ENCODE results near the gene LAIR2.

Gene LAIR2, protein sequence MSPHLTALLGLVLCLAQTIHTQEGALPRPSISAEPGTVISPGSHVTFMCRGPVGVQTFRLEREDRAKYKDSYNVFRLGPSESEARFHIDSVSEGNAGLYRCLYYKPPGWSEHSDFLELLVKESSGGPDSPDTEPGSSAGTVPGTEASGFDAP

DNA sequence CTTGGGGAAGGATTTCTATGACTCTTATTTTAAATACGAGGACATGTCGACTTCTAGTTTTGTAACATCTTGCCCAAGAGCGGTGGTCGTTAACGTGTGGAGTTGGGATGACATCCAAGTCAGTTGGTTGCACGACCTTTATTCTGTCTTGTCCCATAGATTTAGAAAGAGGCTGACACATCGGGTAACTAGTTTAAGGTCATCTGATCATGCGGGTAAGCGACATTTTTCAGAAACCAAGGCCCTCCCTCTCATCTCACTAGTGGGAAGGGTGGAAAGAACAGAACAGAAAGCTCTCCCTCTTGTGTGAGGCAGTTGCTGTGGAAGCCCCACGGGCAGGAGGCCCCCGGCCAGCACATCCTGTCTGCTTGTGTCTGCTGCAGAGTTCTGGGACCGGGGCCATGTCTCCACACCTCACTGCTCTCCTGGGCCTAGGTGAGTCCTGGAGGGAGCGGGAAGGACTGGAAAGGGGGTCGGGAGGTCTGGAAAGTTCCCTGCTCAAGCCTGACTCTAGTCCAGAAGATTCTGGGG, at the start of gene LAIR2:
TSS of gene LAIR2 (plus strand) at position 314 of the 531 bp plus-strand sequence. CDS start at position 402, 88 bp downstream.
- DNase-seq (ENCODE audit: low spot score), result no peak

DNA sequence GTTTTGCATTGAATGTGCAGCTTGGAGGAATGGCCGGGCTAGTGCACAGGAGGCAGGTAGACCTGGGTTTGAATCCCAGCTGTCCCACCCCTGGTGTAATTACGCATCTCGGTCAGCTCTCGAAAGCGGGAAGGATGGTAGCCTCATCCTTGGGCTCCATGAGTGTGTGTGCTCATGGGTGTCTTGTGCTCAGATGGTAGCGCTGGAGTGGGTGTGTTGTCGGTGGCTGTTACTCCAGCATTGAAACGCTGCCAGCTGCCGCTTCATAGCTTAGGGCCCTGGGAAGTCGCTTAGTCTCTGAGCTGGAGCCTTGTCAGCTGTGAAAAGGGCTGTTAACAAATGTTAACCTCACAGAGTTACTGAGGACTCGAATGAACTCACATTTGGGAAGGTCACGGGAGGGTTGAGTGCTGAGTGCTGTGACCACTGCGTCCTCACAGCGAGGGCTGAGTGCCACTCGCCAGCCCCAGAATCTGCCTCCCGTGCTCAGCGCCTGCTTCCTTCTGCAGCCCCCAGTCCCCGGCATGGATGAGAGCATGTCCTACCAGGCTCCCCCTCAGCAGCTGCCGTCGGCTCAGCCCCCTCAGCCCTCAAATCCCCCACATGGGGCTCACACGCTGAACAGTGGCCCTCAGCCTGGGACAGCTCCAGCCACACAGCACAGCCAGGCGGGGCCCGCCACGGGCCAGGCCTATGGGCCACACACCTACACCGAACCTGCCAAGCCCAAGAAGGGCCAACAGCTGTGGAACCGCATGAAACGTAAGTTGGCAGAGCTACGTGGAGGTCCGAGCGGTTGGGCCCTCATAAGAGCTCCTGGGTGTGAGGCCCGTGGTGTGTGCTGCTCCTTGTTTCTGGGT, 48.5 kb upstream of the LAIR2 start:
- no peak for DNase-seq (ENCODE audit: low spot score)

DNA sequence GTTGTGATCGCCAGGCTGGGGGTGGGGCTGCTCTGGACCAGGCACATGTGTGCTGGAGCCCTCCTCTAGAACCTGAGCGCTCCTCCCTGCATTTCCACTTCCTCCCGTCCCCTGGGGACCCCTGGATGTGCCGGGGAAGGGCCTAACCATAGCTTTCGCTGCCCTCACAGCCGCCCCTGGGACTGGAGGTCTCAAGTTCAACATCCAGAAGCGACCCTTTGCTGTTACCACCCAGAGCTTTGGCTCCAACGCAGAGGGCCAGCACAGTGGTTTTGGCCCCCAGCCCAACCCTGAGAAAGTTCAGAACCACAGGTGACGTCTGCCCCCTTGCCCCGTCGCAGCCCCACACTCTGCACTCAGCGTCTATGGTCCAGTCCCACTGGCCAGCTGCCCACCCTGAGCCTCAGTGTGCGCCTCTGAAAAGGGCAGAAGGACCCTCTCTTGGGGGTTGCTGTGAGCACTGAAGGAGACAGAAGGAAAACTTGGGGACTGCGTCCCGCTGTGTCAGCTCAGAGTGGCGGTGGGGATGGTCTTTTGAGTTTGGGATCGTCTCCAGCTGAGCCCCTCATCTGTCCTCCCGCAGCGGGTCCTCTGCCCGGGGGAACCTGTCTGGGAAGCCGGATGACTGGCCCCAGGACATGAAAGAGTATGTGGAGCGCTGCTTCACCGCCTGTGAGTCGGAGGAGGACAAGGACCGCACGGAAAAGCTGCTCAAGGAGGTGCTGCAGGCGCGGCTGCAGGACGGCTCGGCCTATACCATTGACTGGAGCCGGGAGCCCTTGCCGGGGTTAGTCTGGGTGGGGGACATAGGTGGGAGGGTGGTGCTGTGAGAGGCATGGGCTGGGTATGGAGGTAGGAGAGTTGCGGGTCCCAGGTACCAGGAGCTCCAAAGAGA, 47.6 kb upstream of the LAIR2 start:
- no peak for DNase-seq (ENCODE audit: low spot score)

DNA sequence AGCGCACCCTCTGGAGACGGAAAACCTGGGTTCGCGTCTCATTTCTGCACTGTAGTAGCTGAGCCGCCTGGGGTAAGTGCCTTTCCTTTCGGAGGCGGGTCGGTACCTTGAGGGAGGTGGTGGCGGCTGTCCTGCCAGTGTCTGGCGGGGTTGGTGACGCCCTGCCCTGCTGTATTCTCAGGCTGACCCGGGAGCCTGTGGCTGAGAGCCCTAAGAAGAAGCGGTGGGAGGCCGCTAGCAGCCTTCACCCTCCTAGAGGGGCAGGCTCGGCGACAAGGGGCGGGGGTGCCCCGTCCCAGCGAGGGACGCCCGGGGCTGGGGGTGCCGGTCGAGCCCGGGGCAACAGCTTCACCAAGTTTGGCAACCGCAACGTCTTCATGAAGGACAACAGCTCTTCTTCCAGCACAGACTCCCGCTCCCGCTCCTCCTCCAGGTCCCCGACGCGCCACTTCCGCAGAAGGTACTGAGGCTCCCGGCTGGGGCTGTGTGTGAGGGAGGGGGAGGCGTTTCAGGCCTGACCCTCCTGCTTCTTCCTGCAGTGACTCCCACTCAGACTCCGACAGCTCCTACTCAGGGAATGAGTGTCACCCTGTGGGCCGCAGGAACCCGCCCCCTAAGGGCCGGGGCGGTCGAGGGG, 46.7 kb upstream of the LAIR2 start:
- DNase-seq (ENCODE audit: low spot score), result no peak

DNA sequence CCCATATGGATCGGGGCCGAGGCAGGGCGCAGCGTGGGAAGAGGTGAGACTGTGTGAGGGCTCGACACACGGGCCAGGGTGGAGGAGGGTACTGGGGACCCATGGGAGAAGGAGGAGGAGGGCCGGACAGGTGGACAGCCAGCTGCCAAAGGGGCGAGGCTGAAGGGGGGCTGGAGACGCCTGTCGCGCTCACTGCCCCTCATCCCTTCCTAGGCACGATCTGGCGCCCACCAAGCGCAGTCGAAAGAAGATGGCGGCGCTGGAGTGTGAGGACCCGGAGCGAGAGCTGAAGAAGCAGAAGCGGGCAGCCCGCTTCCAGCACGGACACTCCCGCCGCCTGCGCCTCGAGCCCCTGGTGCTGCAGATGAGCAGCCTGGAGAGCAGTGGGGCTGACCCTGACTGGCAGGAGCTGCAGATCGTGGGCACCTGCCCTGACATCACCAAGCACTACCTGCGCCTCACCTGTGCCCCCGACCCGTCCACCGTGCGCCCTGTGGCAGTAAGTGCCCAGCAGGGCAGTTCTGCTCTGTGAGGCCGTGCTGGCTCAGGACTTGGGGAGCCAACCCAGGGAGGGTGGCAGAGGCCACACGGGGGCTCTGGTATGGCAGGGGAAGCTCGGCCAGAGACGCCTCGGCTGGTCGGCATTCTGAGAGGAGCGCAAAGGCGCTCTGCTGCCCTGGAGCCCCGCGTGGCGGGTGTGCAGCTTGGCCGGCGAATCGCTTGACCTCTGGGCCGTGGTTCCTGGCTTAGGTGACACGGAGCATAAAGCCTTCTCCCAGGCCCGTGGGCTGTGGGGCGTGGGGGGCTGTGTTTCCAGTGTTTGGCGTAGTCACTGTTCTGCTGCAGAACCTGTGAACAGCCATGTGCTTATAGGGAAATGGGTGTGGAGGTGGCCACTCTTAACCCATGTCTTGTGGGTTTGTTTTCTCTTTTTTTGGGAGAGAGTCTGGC, 45.9 kb upstream of the LAIR2 start:
- DNase-seq (ENCODE audit: low spot score), result no peak

DNA sequence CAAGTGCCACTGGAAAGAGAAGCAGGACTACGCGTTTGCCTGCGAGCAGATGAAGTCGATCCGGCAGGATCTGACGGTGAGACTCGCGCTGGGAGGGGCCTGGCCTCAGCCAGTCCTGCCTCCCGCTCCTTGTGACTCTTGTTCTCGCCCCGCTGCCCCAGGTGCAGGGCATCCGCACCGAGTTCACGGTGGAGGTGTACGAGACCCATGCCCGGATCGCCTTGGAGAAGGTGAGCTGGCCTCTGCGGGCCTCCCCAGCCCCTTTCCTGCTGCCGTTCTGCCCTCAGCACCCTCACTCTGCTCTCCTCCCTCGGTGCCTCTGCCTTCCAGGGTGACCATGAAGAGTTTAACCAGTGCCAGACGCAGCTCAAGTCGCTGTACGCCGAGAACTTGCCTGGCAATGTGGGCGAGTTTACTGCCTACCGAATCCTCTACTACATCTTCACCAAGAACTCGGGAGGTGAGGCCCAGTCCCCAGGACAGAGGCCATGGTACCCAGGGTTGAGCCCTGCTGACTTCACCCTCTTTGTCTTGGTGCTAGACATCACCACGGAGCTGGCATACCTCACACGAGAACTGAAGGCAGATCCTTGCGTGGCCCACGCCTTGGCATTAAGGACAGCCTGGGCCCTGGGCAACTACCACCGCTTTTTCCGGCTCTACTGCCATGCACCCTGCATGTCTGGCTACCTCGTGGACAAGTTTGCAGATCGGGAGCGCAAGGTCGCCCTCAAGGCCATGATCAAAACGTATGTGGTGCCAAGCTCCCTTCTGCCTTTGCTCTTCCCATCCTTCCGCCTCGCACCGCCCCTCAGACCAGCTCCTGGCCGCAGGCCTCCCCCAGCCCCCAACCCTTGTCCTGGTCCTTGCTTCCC, 44.6 kb upstream of the LAIR2 start:
- no peak for DNase-seq (ENCODE audit: low spot score)

DNA sequence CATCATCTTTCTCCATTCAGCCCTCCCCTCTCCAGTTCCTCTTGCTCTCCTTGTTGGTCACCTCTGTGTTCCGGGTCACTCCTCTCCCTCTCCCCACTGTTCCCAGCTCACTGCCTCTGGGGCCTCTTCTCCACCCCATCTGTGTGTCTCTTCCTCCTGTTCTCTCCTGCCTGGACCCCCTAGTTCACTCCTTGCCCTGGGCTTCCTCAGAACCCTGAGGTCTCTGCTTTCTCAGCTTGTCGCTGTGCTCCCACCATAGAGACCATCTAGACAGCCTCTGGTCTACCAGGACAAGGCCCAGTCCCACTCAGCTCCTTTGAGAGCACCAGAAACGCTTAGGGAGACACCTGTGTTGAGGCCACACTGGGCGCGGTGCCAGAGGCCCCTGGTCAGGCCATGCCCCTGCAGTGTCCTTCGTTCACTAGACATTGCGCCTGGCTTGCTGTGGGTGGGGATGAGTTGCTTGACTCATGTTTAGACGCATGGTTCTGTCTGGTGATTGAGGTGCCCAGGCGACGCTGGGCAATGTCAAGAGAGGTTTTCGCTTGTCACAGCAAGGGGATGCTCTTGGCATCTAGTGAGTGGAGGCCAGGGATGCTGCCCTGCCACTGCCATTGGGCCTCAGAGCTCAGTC, 43.9 kb upstream of the LAIR2 start:
- DNase-seq (ENCODE audit: low spot score), result no peak

DNA sequence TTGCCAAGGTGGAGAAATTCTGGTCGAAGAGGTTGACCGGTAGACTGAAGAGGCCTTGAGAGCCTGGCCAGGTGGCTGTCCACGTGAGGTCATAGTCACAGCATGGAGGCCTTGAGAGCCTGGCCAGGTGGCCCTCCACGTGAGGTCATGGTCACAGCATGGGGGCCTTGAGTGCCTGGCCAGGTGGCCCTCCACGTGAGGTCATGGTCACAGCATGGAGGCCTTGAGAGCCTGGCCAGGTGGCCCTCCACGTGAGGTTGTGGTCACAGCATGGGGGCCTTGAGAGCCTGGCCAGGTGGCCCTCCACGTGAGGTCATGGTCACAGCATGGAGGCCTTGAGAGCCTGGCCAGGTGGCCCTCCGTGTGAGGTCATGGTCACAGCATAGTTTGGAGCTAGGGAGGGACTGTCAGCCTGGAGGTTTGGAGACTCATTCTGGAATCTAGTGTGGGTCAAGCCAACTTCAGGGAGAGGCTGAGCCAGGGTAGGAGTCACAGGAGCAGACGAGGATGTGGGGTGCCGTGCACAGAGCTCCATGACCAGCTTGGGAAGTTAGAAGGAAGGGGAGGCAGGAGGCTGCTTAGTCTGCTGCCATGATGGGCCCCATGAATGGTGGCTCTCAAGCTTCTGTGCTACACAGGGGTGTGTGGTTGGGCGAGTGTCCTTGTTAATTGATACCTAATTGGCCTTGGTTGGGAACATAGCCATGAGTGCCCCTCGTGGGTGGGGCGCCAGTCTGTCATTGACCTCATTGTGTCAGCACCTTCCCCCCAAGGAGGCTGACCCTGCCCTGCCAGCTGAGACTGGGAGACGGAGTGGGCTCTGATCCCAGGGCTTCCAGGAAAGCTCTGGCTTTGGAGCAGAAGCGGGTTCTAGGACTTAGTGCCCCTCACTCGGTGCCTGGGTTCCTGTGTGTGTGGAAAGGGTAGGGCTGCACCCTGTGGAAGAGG, 43.1 kb upstream of the LAIR2 start:
- DNase-seq (ENCODE audit: low spot score), result no peak

DNA sequence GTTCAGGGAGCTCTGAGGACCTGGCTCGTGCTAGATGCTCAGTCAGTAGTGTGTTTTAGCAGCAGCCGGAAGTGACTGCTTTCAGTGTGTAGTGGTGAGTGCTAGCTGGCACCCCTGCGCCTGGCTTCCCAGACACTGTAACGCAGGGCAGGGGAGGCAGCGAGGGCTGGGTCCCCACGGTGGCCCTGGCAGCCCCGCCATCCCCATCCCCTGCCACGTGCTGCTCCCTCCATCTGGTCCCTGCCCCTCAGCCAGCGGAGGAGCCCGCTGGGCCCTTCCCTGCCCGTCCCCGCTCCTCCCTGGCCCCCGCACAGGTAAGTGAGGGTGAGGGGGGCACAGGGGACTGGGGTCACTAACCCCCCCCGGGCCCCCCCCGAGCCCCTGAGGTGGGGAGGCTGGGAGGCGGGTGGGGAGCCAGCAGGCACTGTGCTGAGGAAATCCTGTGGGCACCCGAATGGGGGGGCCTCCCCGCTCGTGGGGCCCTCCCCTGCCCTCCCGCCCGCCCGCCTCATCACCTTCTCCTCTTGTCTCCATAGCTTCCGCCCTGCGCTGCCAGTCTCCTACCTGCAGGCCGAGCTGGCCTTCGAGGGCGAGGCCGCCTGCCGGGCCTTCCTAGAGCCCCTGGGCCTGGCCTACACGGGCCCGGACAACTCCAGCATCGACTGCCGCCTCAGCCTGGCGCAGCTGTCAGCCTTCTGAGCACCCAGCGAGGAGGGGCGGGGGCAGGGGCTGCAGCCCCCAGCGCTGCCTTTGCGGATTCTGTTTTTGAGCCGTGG, 42.2 kb upstream of the LAIR2 start:
- no peak for DNase-seq (ENCODE audit: low spot score)

DNA sequence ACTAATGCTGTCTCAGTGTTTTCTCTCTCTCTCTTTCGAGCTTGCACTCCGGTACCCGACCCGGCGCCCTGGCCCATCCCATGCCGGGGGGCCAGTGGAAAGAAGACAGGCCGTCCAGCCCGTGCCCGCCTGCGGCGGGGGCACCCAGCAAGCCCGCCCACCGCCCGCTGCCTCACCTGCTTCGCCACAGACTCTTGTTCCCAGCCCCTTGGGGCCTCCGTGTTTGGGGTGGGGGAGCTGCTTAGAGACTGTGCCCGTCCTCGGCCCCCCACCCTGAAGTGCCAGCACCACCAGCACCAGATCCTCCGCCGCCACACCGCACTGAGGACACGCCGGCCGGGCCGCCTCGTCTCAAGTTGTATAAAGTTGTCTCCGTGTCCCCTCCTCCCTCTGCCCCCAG, 41.4 kb upstream of the LAIR2 start:
- no peak for DNase-seq (ENCODE audit: low spot score)

DNA sequence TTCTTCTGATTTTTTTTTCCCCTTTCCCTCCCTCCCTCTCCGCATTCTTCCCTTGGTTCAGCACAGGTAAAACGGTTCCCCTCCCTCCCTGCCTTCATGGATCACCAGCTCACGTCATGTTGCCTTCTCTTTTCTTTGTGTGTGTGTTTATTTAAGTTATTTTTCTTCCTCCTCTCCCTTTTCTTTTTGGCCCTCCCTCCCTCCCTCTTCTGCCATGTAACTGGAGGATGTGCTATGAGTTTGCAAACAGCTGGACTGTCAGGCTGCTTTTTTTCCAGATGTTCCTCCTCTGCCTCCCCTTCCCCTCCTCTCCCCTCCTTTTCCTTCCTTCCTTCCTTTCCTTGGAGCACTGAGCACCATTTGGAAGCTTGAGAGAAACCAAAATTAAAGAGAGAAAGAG, 41.0 kb upstream of the LAIR2 start:
- no peak for DNase-seq (ENCODE audit: low spot score)

DNA sequence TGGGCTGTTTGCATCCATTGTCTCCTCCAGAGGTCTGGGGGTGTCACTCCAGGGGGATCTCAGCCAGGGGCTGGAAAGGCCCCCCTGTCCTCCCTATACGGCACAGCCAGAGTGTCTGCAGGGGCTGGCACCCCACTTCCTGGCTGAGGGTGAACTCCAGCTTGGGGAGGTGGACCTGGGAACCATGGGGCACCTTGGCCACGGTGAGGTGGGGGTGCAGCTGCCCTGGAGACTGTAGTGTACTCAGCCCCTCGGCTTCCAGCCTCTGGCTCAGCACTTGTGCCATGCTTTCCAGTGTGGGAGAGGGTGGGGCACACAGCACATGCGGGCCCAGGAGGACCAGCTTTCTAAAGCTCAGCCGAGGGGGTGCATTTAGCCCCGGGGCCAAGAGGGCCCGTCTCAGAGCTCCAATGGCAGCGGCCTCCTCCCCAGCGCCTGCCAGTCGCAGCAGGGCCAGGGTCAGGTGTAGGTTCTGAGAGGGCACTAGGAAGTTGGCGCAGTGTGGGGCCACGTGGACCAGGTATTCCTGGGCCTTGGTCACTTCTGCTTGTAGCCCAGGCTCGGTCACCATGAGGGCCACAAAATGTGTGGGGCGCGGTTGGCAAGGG, 40.5 kb upstream of the LAIR2 start:
- DNase-seq (ENCODE audit: low spot score), result no peak

DNA sequence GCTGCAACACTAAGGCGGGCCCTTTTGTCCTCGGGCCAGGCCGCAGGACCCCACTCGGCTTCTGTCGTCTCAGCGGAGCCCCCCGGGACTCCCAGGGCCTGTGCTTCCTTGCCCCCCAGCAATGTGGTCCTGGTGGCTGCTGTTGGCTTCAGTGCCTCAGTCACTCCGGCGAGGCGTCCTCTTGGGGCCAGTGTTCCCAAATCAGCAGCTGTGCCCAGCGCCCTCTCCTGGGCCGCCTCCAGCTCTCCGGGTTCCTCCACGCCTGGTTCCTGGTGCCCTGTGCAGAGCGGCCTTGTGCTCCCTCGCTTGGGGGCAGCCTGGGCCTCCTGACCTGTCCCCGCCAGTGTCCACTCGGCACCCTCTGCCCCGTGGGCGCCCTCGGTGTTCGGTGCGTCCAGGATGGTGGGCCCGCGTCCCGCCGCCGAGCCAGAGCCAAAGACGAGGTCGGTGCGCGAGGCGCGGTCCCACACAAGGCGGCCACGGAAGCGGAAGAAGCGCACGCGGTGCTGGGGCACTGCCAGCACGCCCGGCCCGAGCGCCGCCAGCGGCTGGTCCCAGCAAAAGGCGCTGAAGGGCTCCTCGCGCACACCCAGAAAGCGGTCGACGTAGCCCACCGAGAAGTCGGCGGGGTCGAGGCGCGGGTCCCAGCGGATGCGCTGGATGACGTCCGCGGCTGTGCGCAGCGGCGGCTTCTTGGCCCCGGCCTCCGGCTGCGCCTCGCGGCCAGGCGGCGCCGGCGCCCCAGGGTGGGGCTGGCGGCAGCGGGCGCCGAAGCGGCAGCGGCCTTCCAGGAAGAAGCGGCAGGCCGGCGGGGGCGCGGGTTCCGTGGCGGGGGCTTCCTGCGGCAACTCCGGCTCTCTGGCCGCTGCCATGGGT, 39.7 kb upstream of the LAIR2 start:
- peak; percentile 57 for DNase-seq (ENCODE audit: low spot score)

DNA sequence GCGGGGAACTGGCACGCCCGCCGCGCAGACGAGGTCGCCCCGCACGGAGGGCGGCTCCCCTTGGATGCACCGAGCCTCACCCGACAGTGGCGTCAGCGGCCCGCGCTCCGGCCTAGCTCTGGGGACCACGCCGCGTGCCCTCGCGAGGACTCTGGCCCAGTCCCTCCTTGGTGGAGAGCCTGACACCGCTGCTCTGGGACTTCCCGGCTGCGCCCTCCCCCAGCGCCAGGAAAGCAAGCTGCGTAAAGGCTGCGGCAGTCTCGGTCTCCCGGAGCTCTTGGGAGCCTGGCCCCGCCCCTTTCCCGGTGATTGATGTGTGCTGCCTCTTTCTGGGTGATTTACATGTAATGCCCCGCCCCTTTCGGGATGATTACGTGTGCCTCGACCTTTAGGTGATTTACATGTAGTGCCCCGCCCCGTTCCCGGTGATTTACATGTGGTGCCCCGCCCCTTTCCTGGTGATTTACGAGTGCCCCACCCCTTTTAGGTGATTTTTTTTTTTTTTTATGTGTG, 39.0 kb upstream of the LAIR2 start, which contains the start of gene LENG9:
TSS of gene LENG9 (minus strand) at position 248 of the 513 bp plus-strand sequence. CDS start 252 bp downstream, outside the sequence.
- peak; percentile 88 for DNase-seq (ENCODE audit: low spot score)

DNA sequence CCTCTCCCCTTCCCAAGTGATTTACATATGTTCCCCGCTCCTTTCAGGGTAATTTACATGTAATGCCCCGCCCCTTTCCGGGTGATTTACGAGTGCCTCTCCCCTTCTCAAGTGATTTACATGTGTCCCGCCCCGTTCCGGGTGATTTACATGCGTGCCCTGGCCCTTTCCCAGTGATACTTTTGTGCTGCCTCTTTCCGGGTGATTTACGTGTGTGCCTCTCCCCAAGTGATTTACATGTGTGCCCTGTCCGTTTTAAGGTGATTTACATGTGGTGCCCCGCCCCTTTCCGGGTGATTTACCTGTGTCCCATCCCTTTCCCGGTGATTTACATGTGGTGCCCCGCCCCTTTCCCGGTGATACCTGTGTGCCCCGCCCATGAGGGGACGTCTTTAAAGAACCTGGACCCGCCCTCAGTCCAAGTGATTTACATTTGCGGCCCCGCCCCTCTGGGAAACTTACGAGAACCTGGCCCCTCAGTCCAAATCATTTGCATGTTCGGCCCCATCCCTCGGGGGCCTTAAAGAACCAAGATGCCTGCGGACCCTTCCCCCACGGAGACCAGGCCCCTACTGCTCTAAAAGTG, 38.5 kb upstream of the LAIR2 start:
- DNase-seq (ENCODE audit: low spot score), result peak; percentile 50
